Measurements from ENCODE around the gene THRSP. TPM values are rescaled to one million over a fixed set of nuclear protein-coding genes. Genes with fewer than 3 reads are reported as not detected.
"Not testable (repeated sequence)": the region's sequence is repeated elsewhere in the genome, so short reads cannot be mapped to it uniquely, and the experiment has no call there.

The THRSP gene
- total RNA-seq, 1 experiment from 2014 or later = not detected

GRCh38 chr11:78059749-78060328 lies 3.8 kb upstream of the THRSP start:
- in situ Hi-C loops (cut with HindIII; ENCODE audit: low pct_unique_long_range_greater_than_20kb, low sequenced_read_pairs); DNase-seq (ENCODE audit: low read depth): not testable (repeated sequence)

GRCh38 chr11:78060533-78060932 lies 3.1 kb upstream of the THRSP start:
- in situ Hi-C loops (cut with HindIII; ENCODE audit: low pct_unique_long_range_greater_than_20kb, low sequenced_read_pairs) = no loop called here

GRCh38 chr11:78061088-78061920 lies 2.4 kb upstream of the THRSP start:
- DNase-seq (ENCODE audit: low read depth) = no peak
- in situ Hi-C loops (cut with HindIII; ENCODE audit: low pct_unique_long_range_greater_than_20kb, low sequenced_read_pairs) = no loop called here

More at GRCh38 chr11:78060533-78060932, 3.1 kb upstream of the THRSP start:
- DNase-seq (ENCODE audit: low read depth) = no peak

GRCh38 chr11:78061921-78062311 lies 1.7 kb upstream of the THRSP start:
- in situ Hi-C loops (cut with HindIII; ENCODE audit: low pct_unique_long_range_greater_than_20kb, low sequenced_read_pairs) = no loop called here
- no peak for DNase-seq (ENCODE audit: low read depth)

GRCh38 chr11:78062671-78063070 lies 990 bp upstream of the THRSP start:
- no peak for DNase-seq (ENCODE audit: low read depth)

GRCh38 chr11:78065203-78065602 lies 1.5 kb downstream of the THRSP start:
- DNase-seq (ENCODE audit: low read depth) = no peak
- in situ Hi-C loops (cut with HindIII; ENCODE audit: low pct_unique_long_range_greater_than_20kb, low sequenced_read_pairs) = no loop called here

More at GRCh38 chr11:78062671-78063070, 990 bp upstream of the THRSP start:
- in situ Hi-C loops (cut with HindIII; ENCODE audit: low pct_unique_long_range_greater_than_20kb, low sequenced_read_pairs) = no loop called here

GRCh38 chr11:78066471-78066870 lies 2.8 kb downstream of the THRSP start:
- DNase-seq (ENCODE audit: low read depth) = no peak
- in situ Hi-C loops (cut with HindIII; ENCODE audit: low pct_unique_long_range_greater_than_20kb, low sequenced_read_pairs) = no loop called here

- in situ Hi-C loops (cut with HindIII; ENCODE audit: low pct_unique_long_range_greater_than_20kb, low sequenced_read_pairs) = no loop called here
- DNase-seq (ENCODE audit: low read depth) = no peak
Observed at GRCh38 chr11:78067704-78068103, 4.0 kb downstream of the THRSP start.

GRCh38 chr11:78069465-78069864 lies 5.8 kb downstream of the THRSP start:
- DNase-seq (ENCODE audit: low read depth) = no peak
- in situ Hi-C loops (cut with HindIII; ENCODE audit: low pct_unique_long_range_greater_than_20kb, low sequenced_read_pairs) = no loop called here

GRCh38 chr11:78070621-78071020 lies 7.0 kb downstream of the THRSP start:
- in situ Hi-C loops (cut with HindIII; ENCODE audit: low pct_unique_long_range_greater_than_20kb, low sequenced_read_pairs) = no loop called here

GRCh38 chr11:78071717-78072116 lies 8.1 kb downstream of the THRSP start:
- in situ Hi-C loops (cut with HindIII; ENCODE audit: low pct_unique_long_range_greater_than_20kb, low sequenced_read_pairs) = no loop called here
- DNase-seq (ENCODE audit: low read depth) = no peak

More at GRCh38 chr11:78070621-78071020, 7.0 kb downstream of the THRSP start:
- DNase-seq (ENCODE audit: low read depth) = no peak

- no peak for DNase-seq (ENCODE audit: low read depth)
- in situ Hi-C loops (cut with HindIII; ENCODE audit: low pct_unique_long_range_greater_than_20kb, low sequenced_read_pairs) = no loop called here
Observed at GRCh38 chr11:78072455-78072854, 8.8 kb downstream of the THRSP start.

- in situ Hi-C loops (cut with HindIII; ENCODE audit: low pct_unique_long_range_greater_than_20kb, low sequenced_read_pairs) = no loop called here
- DNase-seq (ENCODE audit: low read depth) = no peak
Observed at GRCh38 chr11:78074756-78075155, 11.1 kb downstream of the THRSP start.

GRCh38 chr11:78076733-78077403 lies 13.2 kb downstream of the THRSP start:
- DNase-seq (ENCODE audit: low read depth) = no peak
- in situ Hi-C loops (cut with HindIII; ENCODE audit: low pct_unique_long_range_greater_than_20kb, low sequenced_read_pairs) = no loop called here

GRCh38 chr11:78077592-78077991 lies 13.9 kb downstream of the THRSP start:
- DNase-seq (ENCODE audit: low read depth); in situ Hi-C loops (cut with HindIII; ENCODE audit: low pct_unique_long_range_greater_than_20kb, low sequenced_read_pairs): not testable (repeated sequence)

GRCh38 chr11:78078218-78079167 lies 14.8 kb downstream of the THRSP start:
- no peak for DNase-seq (ENCODE audit: low read depth)
- in situ Hi-C loops (cut with HindIII; ENCODE audit: low pct_unique_long_range_greater_than_20kb, low sequenced_read_pairs) = no loop called here

GRCh38 chr11:78079232-78080083 lies 15.8 kb downstream of the THRSP start, which contains the start of gene NDUFC2:
Gene NDUFC2, minus strand, starts transcription at chr11:78079862. Its CDS starts 118 bp downstream, at chr11:78079744.
- in situ Hi-C loops (cut with HindIII; ENCODE audit: low pct_unique_long_range_greater_than_20kb, low sequenced_read_pairs) = no loop called here
- DNase-seq (ENCODE audit: low read depth) = peak; percentile 69
